GM13976 (cell line): ENCODE data around the gene MALT1.

Source experiments
- DNase-seq: peaks from one replicate; pipeline ENCODE4 v3.0.0; 2012; ENCODE audit warnings: low spot score
- in situ Hi-C: fragments of 300-500 bp; cut with MboI; formaldehyde crosslinking; loops from one replicate; pipeline ENCODE4 v1.12.0; 2022; ENCODE audit warnings: low sequenced_read_pairs, mixed read lengths, inconsistent platforms; ENCODE audit not compliant: unreplicated experiment
- TF ChIP-seq, protein P1 (sequence below): IDR thresholded peaks from 2 replicates; pipeline ENCODE4 v1.5.1; 2012; ENCODE audit warnings: borderline replicate concordance, mild to moderate bottlenecking; ENCODE audit not compliant: insufficient read depth; ENCODE audit errors: extremely low read depth, missing control alignments, control extremely low read depth

Gene MALT1

DNA sequence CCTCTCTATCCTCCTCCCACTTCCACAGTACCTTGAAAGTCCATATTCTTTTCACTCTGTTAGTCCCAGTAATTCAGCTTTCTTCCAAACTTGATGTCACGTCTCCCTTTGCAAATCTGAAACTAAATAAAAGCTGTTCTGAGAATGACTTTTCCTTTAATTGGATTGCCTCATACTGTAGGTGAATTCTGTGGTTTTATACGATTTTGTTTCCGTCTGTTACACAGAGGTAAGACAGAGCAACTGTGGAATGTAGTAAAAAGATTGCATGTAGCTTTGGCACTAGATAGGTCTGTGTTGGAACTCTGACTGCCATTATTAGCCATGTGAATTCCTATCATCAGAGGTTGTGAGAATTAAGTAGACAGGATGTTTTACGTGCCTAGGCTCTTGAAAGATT lies 25.9 kb downstream of the MALT1 start:
- TF ChIP-seq, protein P1, sequence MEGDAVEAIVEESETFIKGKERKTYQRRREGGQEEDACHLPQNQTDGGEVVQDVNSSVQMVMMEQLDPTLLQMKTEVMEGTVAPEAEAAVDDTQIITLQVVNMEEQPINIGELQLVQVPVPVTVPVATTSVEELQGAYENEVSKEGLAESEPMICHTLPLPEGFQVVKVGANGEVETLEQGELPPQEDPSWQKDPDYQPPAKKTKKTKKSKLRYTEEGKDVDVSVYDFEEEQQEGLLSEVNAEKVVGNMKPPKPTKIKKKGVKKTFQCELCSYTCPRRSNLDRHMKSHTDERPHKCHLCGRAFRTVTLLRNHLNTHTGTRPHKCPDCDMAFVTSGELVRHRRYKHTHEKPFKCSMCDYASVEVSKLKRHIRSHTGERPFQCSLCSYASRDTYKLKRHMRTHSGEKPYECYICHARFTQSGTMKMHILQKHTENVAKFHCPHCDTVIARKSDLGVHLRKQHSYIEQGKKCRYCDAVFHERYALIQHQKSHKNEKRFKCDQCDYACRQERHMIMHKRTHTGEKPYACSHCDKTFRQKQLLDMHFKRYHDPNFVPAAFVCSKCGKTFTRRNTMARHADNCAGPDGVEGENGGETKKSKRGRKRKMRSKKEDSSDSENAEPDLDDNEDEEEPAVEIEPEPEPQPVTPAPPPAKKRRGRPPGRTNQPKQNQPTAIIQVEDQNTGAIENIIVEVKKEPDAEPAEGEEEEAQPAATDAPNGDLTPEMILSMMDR, result no peak
- in situ Hi-C loops, result no loop called here

DNA sequence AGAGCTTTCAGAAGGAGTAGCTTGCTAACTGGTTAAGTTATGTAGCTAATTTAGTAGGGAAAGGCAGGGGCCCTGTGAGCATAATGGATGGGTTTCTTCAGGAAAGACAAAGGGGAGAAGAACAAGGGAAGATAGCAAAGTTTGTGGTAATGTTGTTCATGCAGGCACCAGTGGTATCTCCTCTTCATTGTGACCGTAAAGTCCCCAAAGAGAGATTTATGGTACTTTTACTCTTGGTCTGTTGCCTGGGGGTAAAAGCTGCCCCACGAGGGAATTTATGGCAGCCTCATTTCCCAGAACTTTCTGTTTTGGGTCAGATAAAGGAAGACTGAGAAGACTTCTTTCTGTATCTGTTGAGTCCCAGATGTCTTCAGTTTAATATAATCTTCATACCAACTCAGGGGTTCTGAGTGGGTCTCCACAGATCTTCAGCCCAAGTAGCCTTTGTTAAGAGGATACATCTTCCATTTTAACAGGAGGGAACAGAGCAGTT lies 27.5 kb downstream of the MALT1 start:
- no peak for DNase-seq
- TF ChIP-seq, protein P1, result no peak
- in situ Hi-C loops, result no loop called here

More for the DNA sequence above, 25.9 kb downstream of the MALT1 start:
- DNase-seq, result no peak

DNA sequence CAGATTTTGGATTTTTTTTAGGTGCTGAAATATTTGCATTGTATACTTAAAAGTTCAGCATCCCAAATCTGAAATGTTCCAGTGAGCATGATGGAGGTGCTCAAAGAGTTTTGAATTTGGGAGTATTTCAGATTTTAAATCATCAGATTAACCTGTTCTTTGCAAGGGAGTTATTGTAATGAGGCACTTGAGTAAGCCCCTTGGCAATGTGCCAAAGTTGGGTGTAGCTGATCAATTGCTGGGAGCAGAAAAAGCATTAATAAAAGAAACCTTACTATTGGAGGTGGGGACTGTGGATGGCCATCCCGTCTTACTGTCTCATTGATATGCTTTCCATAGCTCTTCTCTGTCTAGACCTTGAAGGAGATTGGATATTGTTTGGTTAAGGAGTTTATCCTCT lies 28.3 kb downstream of the MALT1 start:
- TF ChIP-seq, protein P1, result no peak
- in situ Hi-C loops, result no loop called here
- no peak for DNase-seq

DNA sequence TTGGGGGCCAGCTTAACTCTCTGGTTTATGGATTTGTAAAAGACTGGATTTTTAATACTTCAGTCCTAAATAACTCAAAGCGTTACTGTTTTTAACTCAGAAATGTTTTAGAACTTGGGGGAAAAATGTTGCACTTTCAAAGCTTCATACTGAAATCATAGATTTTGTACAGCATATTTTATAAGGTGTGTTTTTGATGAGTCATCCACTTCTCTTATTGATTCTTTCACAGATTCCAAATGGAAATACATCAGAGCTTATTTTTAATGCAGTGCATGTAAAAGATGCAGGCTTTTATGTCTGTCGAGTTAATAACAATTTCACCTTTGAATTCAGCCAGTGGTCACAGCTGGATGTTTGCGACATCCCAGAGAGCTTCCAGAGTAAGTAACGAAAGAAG lies 28.9 kb downstream of the MALT1 start:
- DNase-seq, result no peak
- in situ Hi-C loops, result no loop called here
- TF ChIP-seq, protein P1, result no peak

DNA sequence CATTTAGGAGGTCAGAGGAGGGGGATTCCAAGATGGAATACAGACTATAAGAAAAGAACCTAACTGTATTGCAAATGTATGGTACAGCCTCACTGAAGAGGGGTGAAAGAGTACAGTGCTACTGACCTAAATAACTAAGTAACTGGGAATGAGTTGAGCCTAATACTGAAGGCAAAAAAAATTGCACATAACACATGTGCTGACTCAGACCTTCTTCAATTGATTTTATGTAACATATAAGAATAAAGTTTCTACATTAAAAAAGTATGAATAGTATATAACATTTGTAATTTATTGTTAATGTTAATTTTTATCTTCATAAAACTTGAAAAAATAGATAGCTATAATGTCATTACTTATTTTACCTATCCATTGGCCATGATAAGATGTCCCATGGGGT lies 41.7 kb downstream of the MALT1 start:
- DNase-seq, result no peak
- in situ Hi-C loops, result no loop called here
- TF ChIP-seq, protein P1, result no peak

DNA sequence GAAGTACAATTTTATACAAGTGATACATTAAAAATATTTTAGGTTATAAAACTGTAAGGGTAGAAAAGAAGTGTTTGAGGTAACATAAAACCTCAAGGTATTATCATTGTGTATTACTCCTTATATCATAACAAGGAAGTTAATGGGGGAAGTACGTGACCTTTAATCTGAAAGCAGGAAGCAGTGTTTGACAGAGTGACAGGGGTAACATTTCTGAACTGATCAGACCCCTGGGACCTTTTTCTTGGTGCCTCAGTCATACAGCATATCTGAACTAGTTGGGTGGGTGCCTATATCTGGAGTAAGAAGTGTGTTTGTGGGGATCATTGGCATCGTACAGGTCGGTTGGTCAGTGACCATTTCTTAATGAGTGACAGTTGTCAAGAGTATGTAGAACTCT lies 43.0 kb downstream of the MALT1 start:
- in situ Hi-C loops, result no loop called here
- TF ChIP-seq, protein P1, result no peak
- no peak for DNase-seq

DNA sequence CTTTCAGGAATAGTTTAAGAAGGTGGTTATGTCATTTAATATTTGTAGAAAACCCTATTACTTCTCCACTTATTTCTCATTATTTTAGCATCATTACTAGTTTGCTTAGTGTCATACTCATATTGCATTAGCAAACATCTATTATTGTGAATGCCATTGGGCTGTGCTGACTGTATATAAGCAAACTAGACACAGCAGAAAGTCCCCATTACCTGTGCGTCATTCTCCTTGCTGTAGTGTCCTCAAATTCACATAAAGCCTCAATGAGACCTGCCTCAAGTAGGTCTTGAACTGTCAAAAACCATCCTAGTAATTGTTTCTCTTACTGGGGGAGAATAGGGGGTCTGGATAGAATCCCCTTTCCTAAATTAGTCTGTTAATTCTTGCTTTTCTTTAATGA lies 43.6 kb downstream of the MALT1 start:
- DNase-seq, result no peak
- TF ChIP-seq, protein P1, result no peak
- in situ Hi-C loops, result no loop called here
